K562 (cell line): Measurements from ENCODE around the gene HMGN3. TPM values are rescaled to one million over a fixed set of nuclear protein-coding genes. Genes with fewer than 3 reads are reported as not detected.

Experiments used
- ARID3B ChIP-seq: fragments of 250-450 bp; sonication (Bioruptor Pico); IDR thresholded peaks from 2 replicates; pipeline ENCODE4 v1.4.0; 2020; ENCODE audit warnings: borderline replicate concordance
- BRF1 ChIP-seq: IDR thresholded peaks from 3 replicates; pipeline ENCODE4 v1.6.1; 2011; ENCODE audit warnings: borderline replicate concordance, mild to moderate bottlenecking; ENCODE audit not compliant: insufficient read length; ENCODE audit errors: extremely low read depth
- CHD2 ChIP-seq: IDR thresholded peaks from 2 replicates; pipeline ENCODE4 v1.6.1; 2011; ENCODE audit warnings: low read depth, low read length
- CTCF ChIP-seq, 3 experiments: IDR thresholded peaks in 2 of 3; conservative IDR thresholded peaks in 1 of 3; 2 replicates each; pipeline ENCODE4 v1.5.1; 2011 to 2012; ENCODE audit warnings: low read length in 3 of 3, mild to moderate bottlenecking in 3 of 3, control low read depth in 2 of 3, improper control_type of control experiment in 1 of 3, inconsistent platforms in 1 of 3, low read depth in 1 of 3, mixed read lengths in 1 of 3, moderate library complexity in 1 of 3; ENCODE audit not compliant: insufficient read depth in 2 of 3
- KAT2B ChIP-seq: IDR thresholded peaks from one replicate; pipeline ENCODE4 v1.6.1; 2012; ENCODE audit warnings: low read depth, mild to moderate bottlenecking, control low read depth, inconsistent platforms, low read length, moderate library complexity
- KAT7 ChIP-seq: sonication (generic); formaldehyde crosslinking; IDR thresholded peaks from 2 replicates; pipeline ENCODE4 v1.8.0; 2022; ENCODE audit warnings: missing genetic modification reagents, mild to moderate bottlenecking, borderline replicate concordance
- PHTF2 ChIP-seq: fragments of 250-450 bp; sonication (Bioruptor Pico); IDR thresholded peaks from 2 replicates; pipeline ENCODE4 v1.5.0; 2021; ENCODE audit warnings: mild to moderate bottlenecking
- RBBP5 ChIP-seq: fragments of 200-600 bp; sonication (generic); IDR thresholded peaks from 2 replicates; pipeline ENCODE4 v1.6.1; 2012; ENCODE audit warnings: borderline replicate concordance, mild to moderate bottlenecking, low read length, control low read depth, inconsistent platforms; ENCODE audit not compliant: insufficient read depth, poor library complexity, severe bottlenecking
- RCOR1 ChIP-seq, 2 experiments: IDR thresholded peaks; 2 replicates each; pipeline ENCODE4 v1.6.1; 2012; ENCODE audit warnings: low read depth in 2 of 2, low read length in 2 of 2, borderline replicate concordance in 1 of 2, improper control_type of control experiment in 1 of 2
- RREB1 ChIP-seq: fragments of 250-450 bp; sonication (Bioruptor Pico); IDR thresholded peaks from 2 replicates; pipeline ENCODE4 v1.4.0; 2020
- SMAD1 ChIP-seq: fragments of 150-350 bp; IDR thresholded peaks from 2 replicates; pipeline ENCODE4 v1.6.1; 2014; ENCODE audit warnings: low read length, low read depth; ENCODE audit not compliant: partially characterized antibody
- ZBTB7A ChIP-seq: IDR thresholded peaks from 2 replicates; pipeline ENCODE4 v1.6.1; 2011; ENCODE audit warnings: low read depth, mild to moderate bottlenecking, low read length, moderate library complexity, borderline replicate concordance; ENCODE audit not compliant: control insufficient read depth
- ZC3H8 ChIP-seq: fragments of 450-650 bp; IDR thresholded peaks from 2 replicates; pipeline ENCODE4 v1.6.1; 2017
- ZNF133 ChIP-seq: fragments of 250-450 bp; sonication (Bioruptor Pico); IDR thresholded peaks from 2 replicates; pipeline ENCODE4 v1.4.0; 2020; ENCODE audit warnings: mild to moderate bottlenecking
- ZNF444 ChIP-seq: fragments of 250-450 bp; sonication (Bioruptor Pico); IDR thresholded peaks from 2 replicates; pipeline ENCODE4 v1.4.0; 2020; ENCODE audit warnings: mild to moderate bottlenecking, moderate library complexity
- ZNF583 ChIP-seq: fragments of 250-450 bp; sonication (Bioruptor Pico); IDR thresholded peaks from 2 replicates; pipeline ENCODE4 v1.4.0; 2020
- polyA plus RNA-seq, 8 experiments: library from polyadenylated mRNA; depleted of rRNA in 4 of 8; stranded (reverse) in 5 of 8; unstranded in 3 of 8; fragments of >200 nt; fragmentation: Nextera tagmentation in 2 of 8; fragmentation: Illumina TruSeq in 1 of 8; extraction: Ambion mirVana in 2 of 8; extraction: Trizol in 1 of 8; gene quantifications; 2 replicates each; pipeline versions ENCODE4 v1.2.1 to v1.2.3, GENCODE V29; 2011 to 2014; ENCODE audit warnings: inconsistent platforms in 1 of 8, missing spikeins in 1 of 8
- total RNA-seq, 7 experiments: library from RNA; depleted of rRNA in 6 of 7; stranded (reverse); fragments of >200 nt in 6 of 7; fragmentation: Illumina TruSeq in 2 of 7; extraction: Trizol in 2 of 7; gene quantifications; 2 replicates each; pipeline versions ENCODE4 v1.2.1 to v1.2.3, GENCODE V29; 2011 to 2021; ENCODE audit warnings: low replicate concordance in 1 of 7

The HMGN3 gene
- total and polyA plus RNA-seq, 9 of the 15 experiments (the other 6 are each of a cell fraction or from before 2014, with no cell fraction given): 42.1 to 154 (median 88.1) TPM

GRCh38 chr6:79233611-79234149 lies 802 bp downstream of the HMGN3 start (continued):
- TF ChIP-seq RREB1 (no peak), PHTF2 (CRISPR knock-in tag) (no peak), RBBP5 (peak; percentile 68), CTCF (IDR thresholded peaks at IDR 0.05 in 2 of 3, conservative IDR thresholded peaks at IDR 0.05 in 1 of 3; ENCODE audit: insufficient read depth in 2 of 3, low read depth in 1 of 3, low read length in 3 of 3) (peak in 2 of 3 experiments; percentile 17 to 23; a peak in 2 of 6 replicates), ZNF444 (no peak), ZNF583 (no peak), KAT2B (no peak), ZC3H8 (no peak), SMAD1 (no peak), KAT7 (CRISPR knock-in tag) (no peak), ZBTB7A (peak; percentile 70; the same call in 1 of the 2 replicates), ARID3B (CRISPR knock-in tag) (no peak), BRF1 (no peak), RCOR1 (IDR thresholded peaks at IDR 0.05; ENCODE audit: borderline replicate concordance in 1 of 2, low read depth in 2 of 2, low read length in 2 of 2) (peak in 1 of 2 experiments; percentile 37; a peak in 1 of 4 replicates), CHD2 (no peak), ZNF133 (no peak)
